B cell (primary cell): ENCODE measurements around the gene C11orf54. TPM values are rescaled to one million over a fixed set of nuclear protein-coding genes. Genes with fewer than 3 reads are reported as not detected.
A peak's percentile ranks its signal among the peaks of the same experiment; 100 is the strongest.

ENCODE experiments used
- ATAC-seq: fragments of 200-7000 bp; cut with Tn5 transposase; one replicate; pipeline ENCODE4 v1.10.0; 2021; ENCODE audit warnings: low read depth, mild to moderate bottlenecking, moderate number of reproducible peaks, moderate library complexity
- CTCF ChIA-PET: fragments of 350-600 bp; sonication (Branson Sonifier 250); formaldehyde crosslinking; loops from one replicate; lab custom pipeline; 2021; ENCODE audit warnings: antibody characterized with exemption, inconsistent platforms; lab: Charles Lee
- POLR2A ChIA-PET: fragments of 350-600 bp; sonication (Branson Sonifier 250); formaldehyde crosslinking; loops from one replicate; lab custom pipeline; 2021; ENCODE audit warnings: antibody characterized with exemption; lab: Charles Lee
- DNase-seq: peaks from one replicate; pipeline ENCODE4 v3.0.0; 2013
- H2AFZ ChIP-seq: 2 replicates; pipeline ENCODE4 v1.6.1; 2012; ENCODE audit warnings: mild to moderate bottlenecking, low read depth, low read length; ENCODE audit not compliant: insufficient read depth, poor library complexity, severe bottlenecking
- H3K27ac ChIP-seq, 2 donors: 1 replicate in 1 of 2; 2 replicates in 1 of 2; pipeline ENCODE4 v1.5.1; 2012 to 2013; ENCODE audit warnings: low read length in 2 of 2, mild to moderate bottlenecking in 2 of 2, moderate library complexity in 1 of 2
- H3K27me3 ChIP-seq, 4 experiments: fragments of 200-600 bp in 1 of 4; sonication (generic) in 1 of 4; replicated peaks in 1 of 4; 1 replicate in 2 of 4; 2 replicates in 2 of 4; pipeline versions ENCODE4 v1.6.1 to v1.7.0; 2013 to 2016; ENCODE audit warnings: low read length in 3 of 4, mild to moderate bottlenecking in 2 of 4, mixed read lengths in 1 of 4, moderate library complexity in 1 of 4; ENCODE audit not compliant: insufficient read depth in 4 of 4, control insufficient read depth in 3 of 4; ENCODE audit errors: control extremely low read depth in 1 of 4
- H3K36me3 ChIP-seq, 2 experiments: replicated peaks in 1 of 2; 1 replicate in 1 of 2; 2 replicates in 1 of 2; pipeline versions ENCODE4 v1.6.1 to v1.7.1; 2013; ENCODE audit warnings: low read length in 1 of 2; ENCODE audit not compliant: insufficient read depth in 2 of 2, control insufficient read depth in 1 of 2; ENCODE audit errors: control extremely low read depth in 1 of 2, extremely low read depth in 1 of 2
- H3K4me1 ChIP-seq, 2 donors: fragments of 200-600 bp in 1 of 2; sonication (generic) in 1 of 2; 1 replicate in 1 of 2; 2 replicates in 1 of 2; pipeline versions ENCODE4 v1.5.1 to v1.6.1; 2013 to 2017; ENCODE audit warnings: low read length in 2 of 2; ENCODE audit not compliant: control insufficient read depth in 2 of 2, insufficient read depth in 2 of 2
- H3K4me2 ChIP-seq: replicated peaks from 2 replicates; pipeline ENCODE3; 2012; ENCODE audit warnings: mild to moderate bottlenecking, low read depth, low read length; ENCODE audit not compliant: poor library complexity, severe bottlenecking
- H3K4me3 ChIP-seq, 5 experiments: fragments of 200-600 bp in 1 of 5; sonication (generic) in 1 of 5; 1 replicate in 3 of 5; 2 replicates in 2 of 5; pipeline versions ENCODE4 v1.5.1 to v1.7.0; 2011 to 2016; ENCODE audit warnings: low read length in 4 of 5, mild to moderate bottlenecking in 4 of 5, low read depth in 2 of 5, control low read depth in 1 of 5, moderate library complexity in 1 of 5; ENCODE audit not compliant: insufficient read depth in 1 of 5; ENCODE audit errors: control extremely low read depth in 1 of 5, extremely low read depth in 1 of 5
- H3K79me2 ChIP-seq: fragments of 200-600 bp; sonication (generic); one replicate; pipeline ENCODE4 v1.6.0; 2016; ENCODE audit warnings: low read length; ENCODE audit not compliant: control insufficient read depth, insufficient read depth
- H3K9ac ChIP-seq: fragments of 200-600 bp; sonication (generic); 2 replicates; pipeline ENCODE4 v1.6.1; 2017; ENCODE audit warnings: mild to moderate bottlenecking, low read length, moderate library complexity
- H3K9me3 ChIP-seq, 3 donors: one replicate each; pipeline versions ENCODE4 v1.6.1 to v1.7.1; 2013; ENCODE audit warnings: low read length in 2 of 3; ENCODE audit not compliant: control insufficient read depth in 2 of 3, insufficient read depth in 1 of 3; ENCODE audit errors: control extremely low read depth in 1 of 3
- H4K20me1 ChIP-seq: 2 replicates; pipeline ENCODE4 v1.6.0; 2012; ENCODE audit warnings: mild to moderate bottlenecking, low read length; ENCODE audit not compliant: insufficient read depth, control insufficient read depth, poor library complexity, severe bottlenecking
- H3K27ac Mint-ChIP-seq: one replicate; pipeline ENCODE4 v1.8.0; 2021; ENCODE audit warnings: mixed read lengths
- H3K27me3 Mint-ChIP-seq: one replicate; pipeline ENCODE4 v1.8.0; 2021; ENCODE audit warnings: mixed read lengths
- H3K4me1 Mint-ChIP-seq: one replicate; pipeline ENCODE4 v1.8.0; 2021; ENCODE audit warnings: mixed read lengths
- H3K4me3 Mint-ChIP-seq: one replicate; pipeline ENCODE4 v1.8.0; 2021; ENCODE audit warnings: mixed read lengths
- H3K9me3 Mint-ChIP-seq: one replicate; pipeline ENCODE4 v1.8.0; 2022; ENCODE audit warnings: mixed read lengths; ENCODE audit not compliant: insufficient read depth
- EZH2 ChIP-seq: IDR thresholded peaks from 2 replicates; pipeline ENCODE4 v1.6.1; 2012; ENCODE audit warnings: borderline replicate concordance, low read depth, mild to moderate bottlenecking, moderate library complexity, low read length; ENCODE audit not compliant: insufficient read depth, poor library complexity, severe bottlenecking
- WGBS: methylation state at CpG from one replicate; pipeline ENCODE4 v1.1.5; 2013; ENCODE audit warnings: missing lambda C conversion rate; ENCODE audit not compliant: insufficient coverage; 5-methylcytosine and 5-hydroxymethylcytosine counted together
- intact Hi-C: fragments of 100-400 bp; cut with micrococcal nuclease; formaldehyde crosslinking; loops from one replicate; pipeline ENCODE4 v1.10.0; 2022
- polyA plus RNA-seq: library from polyadenylated mRNA; depleted of rRNA; stranded (reverse); fragments of >200 nt; gene quantifications from 2 replicates; pipeline ENCODE4 v1.2.3, GENCODE V29; 2012
- total RNA-seq, 2 donors: library from RNA; stranded (reverse); fragments of 120-200 nt in 1 of 2; gene quantifications; 1 replicate in 1 of 2; 2 replicates in 1 of 2; pipeline versions ENCODE4 v1.2.3 to v1.2.4, GENCODE V29; 2013 to 2022
- TF ChIP-seq, protein P1 (sequence below): fragments of 200-600 bp; IDR thresholded peaks from one replicate; pipeline ENCODE4 v1.8.0; 2022; ENCODE audit warnings: antibody characterized with exemption, mild to moderate bottlenecking

C11orf54 gene
- total and polyA plus RNA-seq, 2 donors (not counting 1 experiment from before 2014, with no cell fraction given), result 9.2 to 38.9 TPM

DNA sequence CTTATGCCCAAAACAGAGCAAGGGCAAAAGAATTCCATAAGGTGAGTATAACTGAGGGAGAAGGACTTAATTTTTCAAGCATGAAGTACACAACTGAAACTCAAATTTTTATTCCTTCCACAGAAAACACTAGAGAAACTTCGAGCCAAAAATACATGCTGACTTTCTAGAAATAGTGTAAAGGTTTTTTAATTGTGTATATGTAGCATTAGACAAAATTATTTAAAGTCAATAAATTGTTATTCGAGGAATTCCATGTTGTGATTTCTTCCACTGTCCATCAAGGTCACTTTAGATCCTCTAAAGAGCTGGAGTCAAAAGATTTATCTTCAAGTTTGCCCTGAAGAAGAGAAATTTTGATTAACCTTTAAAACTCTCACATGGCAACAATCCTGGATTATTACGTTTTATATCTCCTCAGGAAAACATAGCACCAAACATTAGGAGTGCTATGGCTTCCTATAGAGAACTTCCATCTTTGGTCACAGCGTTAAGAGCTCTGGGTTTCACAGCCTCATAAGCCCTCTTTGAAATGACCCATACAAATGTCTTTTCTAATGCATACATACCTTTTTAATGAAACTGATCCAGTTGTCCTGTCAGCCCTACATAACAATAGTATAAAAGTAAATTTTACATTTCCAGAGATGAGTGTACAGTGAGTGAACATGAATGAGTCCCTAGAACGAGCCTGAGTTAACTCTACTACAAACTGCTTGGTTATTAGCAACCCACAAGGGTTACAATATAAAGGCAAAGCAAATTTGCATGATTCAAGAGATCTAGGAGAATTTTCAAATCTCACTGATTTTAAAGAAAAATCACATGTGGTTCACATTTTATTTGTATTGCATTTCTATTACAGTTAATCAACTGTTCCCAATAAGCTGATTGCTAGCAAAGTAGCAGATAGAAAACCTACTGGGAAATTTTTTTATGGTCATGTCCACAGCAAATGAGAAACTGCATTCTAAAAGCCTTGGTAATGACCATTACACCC, 11.1 kb upstream of the C11orf54 start:
- no peaks in the 10 kb centered on the region for H3K27me3 ChIP-seq
- ChIA-PET POLR2A (interaction anchor here (0.7 kb wide), 2 partner anchors 9 to 57 kb away, joined by 3 to 6 read pairs; no protein-coding TSS in a partner anchor), CTCF (interaction anchor here (1.6 kb wide), 1 partner anchor 38 kb away, joined by 3 read pairs; no protein-coding TSS in a partner anchor)
- TF ChIP-seq, protein P1, sequence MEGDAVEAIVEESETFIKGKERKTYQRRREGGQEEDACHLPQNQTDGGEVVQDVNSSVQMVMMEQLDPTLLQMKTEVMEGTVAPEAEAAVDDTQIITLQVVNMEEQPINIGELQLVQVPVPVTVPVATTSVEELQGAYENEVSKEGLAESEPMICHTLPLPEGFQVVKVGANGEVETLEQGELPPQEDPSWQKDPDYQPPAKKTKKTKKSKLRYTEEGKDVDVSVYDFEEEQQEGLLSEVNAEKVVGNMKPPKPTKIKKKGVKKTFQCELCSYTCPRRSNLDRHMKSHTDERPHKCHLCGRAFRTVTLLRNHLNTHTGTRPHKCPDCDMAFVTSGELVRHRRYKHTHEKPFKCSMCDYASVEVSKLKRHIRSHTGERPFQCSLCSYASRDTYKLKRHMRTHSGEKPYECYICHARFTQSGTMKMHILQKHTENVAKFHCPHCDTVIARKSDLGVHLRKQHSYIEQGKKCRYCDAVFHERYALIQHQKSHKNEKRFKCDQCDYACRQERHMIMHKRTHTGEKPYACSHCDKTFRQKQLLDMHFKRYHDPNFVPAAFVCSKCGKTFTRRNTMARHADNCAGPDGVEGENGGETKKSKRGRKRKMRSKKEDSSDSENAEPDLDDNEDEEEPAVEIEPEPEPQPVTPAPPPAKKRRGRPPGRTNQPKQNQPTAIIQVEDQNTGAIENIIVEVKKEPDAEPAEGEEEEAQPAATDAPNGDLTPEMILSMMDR, result no peak
- TF ChIP-seq EZH2, result no peak
- Mint-ChIP-seq H3K9me3 (no peaks in the 10 kb centered on the region), H3K4me1 (peaks cover 9% of the 10 kb centered on the region), H3K27me3 (no peaks in the 10 kb centered on the region), H3K27ac (no peak overlapping the region), H3K4me3 (no peak overlapping the region)
- H3K79me2 ChIP-seq, result peaks cover 12% of the 10 kb centered on the region
- DNase-seq (no peak), ATAC-seq (no peak)
- no peak overlapping the region for H3K4me2 ChIP-seq
- peaks cover 3 to 83% of the 10 kb centered on the region in 2 experiments for H3K36me3 ChIP-seq
- no peaks in the 10 kb centered on the region for H3K4me1 ChIP-seq
- 100% methylated on average over 1 of the region's 5 CpGs for WGBS
- H3K9me3 ChIP-seq, result no peaks in the 10 kb centered on the region
- H3K27ac ChIP-seq, result peak overlapping the region in 1 of 2 donors; percentile 18
- peaks cover 6% of the 10 kb centered on the region for H4K20me1 ChIP-seq
- no peak overlapping the region for H3K4me3 ChIP-seq
- H3K9ac ChIP-seq, result no peak overlapping the region
- H2AFZ ChIP-seq, result no peak overlapping the region
- intact Hi-C loops, result no loop called here
